ENCODE data around the gene SLC4A3. TPM values are rescaled to one million over a fixed set of nuclear protein-coding genes. Genes with fewer than 3 reads are reported as not detected.

The SLC4A3 gene
- total RNA-seq, 2 donors from 2014 or later, result 13.4 to 20.2 TPM

GRCh38 chr2:219595256-219595655 is 32.2 kb upstream of the SLC4A3 start:
- H3K27me3 Mint-ChIP-seq (ENCODE audit: insufficient read depth), result no peaks in the 10 kb centered on the region
- 89 to 100% methylated on average over 1 to 2 of the region's 3 CpGs for WGBS, 2 experiments (ENCODE audit: insufficient coverage in 1 of 2, insufficient read length in 1 of 2)
- peaks cover 11% of the 10 kb centered on the region for H3K4me1 Mint-ChIP-seq
- no peak overlapping the region for H3K9ac ChIP-seq (ENCODE audit: extremely low read depth, low read length, poor library complexity, severe bottlenecking)
- H3K4me3 ChIP-seq (ENCODE audit: low read length), result no peak overlapping the region
- H3K9me3 ChIP-seq (ENCODE audit: control insufficient read depth, low read length), result no peaks in the 10 kb centered on the region
- H3K27me3 ChIP-seq (ENCODE audit: control insufficient read depth, insufficient read depth, low read length, poor library complexity, severe bottlenecking), result no peaks in the 10 kb centered on the region
- no peaks in the 10 kb centered on the region for H3K9me3 Mint-ChIP-seq
- TF ChIP-seq, protein P1, sequence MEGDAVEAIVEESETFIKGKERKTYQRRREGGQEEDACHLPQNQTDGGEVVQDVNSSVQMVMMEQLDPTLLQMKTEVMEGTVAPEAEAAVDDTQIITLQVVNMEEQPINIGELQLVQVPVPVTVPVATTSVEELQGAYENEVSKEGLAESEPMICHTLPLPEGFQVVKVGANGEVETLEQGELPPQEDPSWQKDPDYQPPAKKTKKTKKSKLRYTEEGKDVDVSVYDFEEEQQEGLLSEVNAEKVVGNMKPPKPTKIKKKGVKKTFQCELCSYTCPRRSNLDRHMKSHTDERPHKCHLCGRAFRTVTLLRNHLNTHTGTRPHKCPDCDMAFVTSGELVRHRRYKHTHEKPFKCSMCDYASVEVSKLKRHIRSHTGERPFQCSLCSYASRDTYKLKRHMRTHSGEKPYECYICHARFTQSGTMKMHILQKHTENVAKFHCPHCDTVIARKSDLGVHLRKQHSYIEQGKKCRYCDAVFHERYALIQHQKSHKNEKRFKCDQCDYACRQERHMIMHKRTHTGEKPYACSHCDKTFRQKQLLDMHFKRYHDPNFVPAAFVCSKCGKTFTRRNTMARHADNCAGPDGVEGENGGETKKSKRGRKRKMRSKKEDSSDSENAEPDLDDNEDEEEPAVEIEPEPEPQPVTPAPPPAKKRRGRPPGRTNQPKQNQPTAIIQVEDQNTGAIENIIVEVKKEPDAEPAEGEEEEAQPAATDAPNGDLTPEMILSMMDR (conservative IDR thresholded peaks at IDR 0.05), result peak; percentile 64
- no peaks in the 10 kb centered on the region for H3K36me3 Mint-ChIP-seq (ENCODE audit: low read depth)
- no peaks in the 10 kb centered on the region for H3K36me3 ChIP-seq (ENCODE audit: control insufficient read depth, insufficient read depth, low read length)
- peak overlapping the region; percentile 17 for H3K27ac Mint-ChIP-seq
- peaks cover 4% of the 10 kb centered on the region for H3K4me1 ChIP-seq (ENCODE audit: control insufficient read depth, insufficient read depth, low read length)
- no peak overlapping the region for H3K4me3 Mint-ChIP-seq
- H3K27ac ChIP-seq (ENCODE audit: low read depth, low read length), result peak overlapping the region; percentile 30
- DNase-seq, result peak; percentile 66

DNA sequence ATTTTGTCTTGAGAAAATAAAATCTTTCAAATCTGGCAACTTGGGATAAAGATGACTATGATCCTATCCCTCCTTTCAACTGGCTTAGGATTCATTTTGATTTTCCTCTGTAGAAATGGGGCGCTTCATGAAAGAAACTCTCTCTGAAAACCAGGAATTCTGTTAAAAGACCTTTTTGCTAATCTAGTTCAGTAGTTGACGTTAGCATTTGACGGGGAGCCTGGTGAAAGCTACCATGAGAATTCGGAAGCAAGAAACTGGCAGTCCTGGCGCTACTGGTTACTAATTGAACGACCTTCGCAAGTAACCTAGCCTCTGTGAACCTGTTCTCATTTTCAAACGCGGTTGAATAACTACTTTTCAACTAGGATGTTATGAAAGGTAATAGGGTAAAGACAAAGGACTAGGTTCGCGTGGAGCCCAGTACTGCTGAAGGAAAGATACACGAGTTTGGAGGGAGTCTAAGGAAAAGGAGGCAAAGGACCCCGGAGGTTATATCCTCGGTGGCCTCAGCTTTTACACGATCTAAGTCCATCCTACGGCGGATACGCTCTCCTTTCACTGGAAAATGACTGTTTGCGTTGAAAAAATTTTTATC is 30.4 kb upstream of the SLC4A3 start:
- peak overlapping the region; percentile 75 for H3K9ac ChIP-seq (ENCODE audit: extremely low read depth, low read length, poor library complexity, severe bottlenecking)

GRCh38 chr2:219597552-219598307 is 29.7 kb upstream of the SLC4A3 start, which contains the start of gene STK11IP:
STK11IP (plus strand) TSS chr2:219597857; CDS start chr2:219598120, 263 bp downstream.
- Mint-ChIP-seq H3K27ac (peak within 1 kb of the TSS; percentile 99), H3K4me1 (peaks cover 11% of the 10 kb centered on the region)
- 0% methylated on average over 18 to 57 of the region's 57 CpGs for WGBS, 2 experiments (ENCODE audit: insufficient coverage in 1 of 2, insufficient read length in 1 of 2)

More for the DNA sequence above, 30.4 kb upstream of the SLC4A3 start:
- TF ChIP-seq, protein P1 (conservative IDR thresholded peaks at IDR 0.05), result no peak
- peaks cover 4% of the 10 kb centered on the region for H3K4me1 ChIP-seq (ENCODE audit: control insufficient read depth, insufficient read depth, low read length)
- Mint-ChIP-seq H3K4me1 (peaks cover 11% of the 10 kb centered on the region), H3K36me3 (ENCODE audit: low read depth) (peaks cover 3% of the 10 kb centered on the region), H3K4me3 (peak overlapping the region; percentile 91), H3K27ac (peak overlapping the region; percentile 99), H3K9me3 (no peaks in the 10 kb centered on the region), H3K27me3 (ENCODE audit: insufficient read depth) (no peaks in the 10 kb centered on the region)
- H3K9me3 ChIP-seq (ENCODE audit: control insufficient read depth, low read length), result no peaks in the 10 kb centered on the region
- DNase-seq, result no peak
- WGBS, 2 experiments (ENCODE audit: insufficient coverage in 1 of 2, insufficient read length in 1 of 2), result 6 to 13% methylated on average over 16 to 19 of the region's 19 CpGs
- peak overlapping the region; percentile 90 for H3K4me3 ChIP-seq (ENCODE audit: low read length)
- H3K36me3 ChIP-seq (ENCODE audit: control insufficient read depth, insufficient read depth, low read length), result no peaks in the 10 kb centered on the region
- no peaks in the 10 kb centered on the region for H3K27me3 ChIP-seq (ENCODE audit: control insufficient read depth, insufficient read depth, low read length, poor library complexity, severe bottlenecking)
- H3K27ac ChIP-seq (ENCODE audit: low read depth, low read length), result peak overlapping the region; percentile 80

More at GRCh38 chr2:219597552-219598307, 29.7 kb upstream of the SLC4A3 start, which contains the start of gene STK11IP:
- TF ChIP-seq, protein P1 (conservative IDR thresholded peaks at IDR 0.05), result no peak
- Histone ChIP-seq H3K27ac (ENCODE audit: low read depth, low read length) (peak within 1 kb of the TSS; percentile 80), H3K27me3 (ENCODE audit: control insufficient read depth, insufficient read depth, low read length, poor library complexity, severe bottlenecking) (no peaks in the 10 kb centered on the region), H3K4me3 (ENCODE audit: low read length) (peak within 1 kb of the TSS; percentile 90), H3K36me3 (ENCODE audit: control insufficient read depth, insufficient read depth, low read length) (no peaks in the 10 kb centered on the region), H3K9me3 (ENCODE audit: control insufficient read depth, low read length) (no peaks in the 10 kb centered on the region), H3K9ac (ENCODE audit: extremely low read depth, low read length, poor library complexity, severe bottlenecking) (peak within 1 kb of the TSS; percentile 75), H3K4me1 (ENCODE audit: control insufficient read depth, insufficient read depth, low read length) (peaks cover 4% of the 10 kb centered on the region)
- Mint-ChIP-seq H3K27me3 (ENCODE audit: insufficient read depth) (no peaks in the 10 kb centered on the region), H3K4me3 (peak within 1 kb of the TSS; percentile 91), H3K36me3 (ENCODE audit: low read depth) (peaks cover 10% of the 10 kb centered on the region), H3K9me3 (no peaks in the 10 kb centered on the region)
- DNase-seq, result peak; percentile 99

All from endodermal cell (in vitro differentiated cells).